OCI-LY3 (cell line): ENCODE data around the gene LIFR.

Experiments used
- EZH2phosphoT487 ChIP-seq: fragments of 200-600 bp; shearing (Covaris generic); IDR thresholded peaks from 2 replicates; pipeline ENCODE4 v1.6.1; 2018; ENCODE audit warnings: antibody characterized with exemption, mixed run types, low read depth
- TF ChIP-seq, protein P1 (sequence below): fragments of 200-600, 300-600 bp; sonication (generic); IDR thresholded peaks from 2 replicates; pipeline ENCODE4 v1.5.1; 2014; ENCODE audit warnings: antibody characterized with exemption, low read length, low read depth

DNA sequence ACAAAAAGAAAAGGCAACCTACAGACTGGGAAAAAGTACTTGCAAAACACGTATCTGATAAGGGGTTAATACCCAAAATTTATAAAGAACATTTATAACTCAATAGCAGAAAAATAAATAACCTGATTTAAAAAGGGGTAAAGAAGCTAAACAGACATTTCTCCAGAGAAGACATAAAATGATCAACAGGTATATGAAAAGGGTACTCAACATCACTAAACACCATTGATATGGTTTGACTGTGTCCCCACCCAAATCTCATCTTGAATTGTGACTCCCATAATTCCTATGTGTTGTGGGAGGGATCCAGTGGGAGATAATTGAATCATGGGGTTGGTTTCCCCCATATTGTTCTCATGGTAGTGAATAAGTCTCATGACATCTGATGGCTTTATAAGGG, 27.1 kb upstream of the LIFR start:
- TF ChIP-seq, protein P1, sequence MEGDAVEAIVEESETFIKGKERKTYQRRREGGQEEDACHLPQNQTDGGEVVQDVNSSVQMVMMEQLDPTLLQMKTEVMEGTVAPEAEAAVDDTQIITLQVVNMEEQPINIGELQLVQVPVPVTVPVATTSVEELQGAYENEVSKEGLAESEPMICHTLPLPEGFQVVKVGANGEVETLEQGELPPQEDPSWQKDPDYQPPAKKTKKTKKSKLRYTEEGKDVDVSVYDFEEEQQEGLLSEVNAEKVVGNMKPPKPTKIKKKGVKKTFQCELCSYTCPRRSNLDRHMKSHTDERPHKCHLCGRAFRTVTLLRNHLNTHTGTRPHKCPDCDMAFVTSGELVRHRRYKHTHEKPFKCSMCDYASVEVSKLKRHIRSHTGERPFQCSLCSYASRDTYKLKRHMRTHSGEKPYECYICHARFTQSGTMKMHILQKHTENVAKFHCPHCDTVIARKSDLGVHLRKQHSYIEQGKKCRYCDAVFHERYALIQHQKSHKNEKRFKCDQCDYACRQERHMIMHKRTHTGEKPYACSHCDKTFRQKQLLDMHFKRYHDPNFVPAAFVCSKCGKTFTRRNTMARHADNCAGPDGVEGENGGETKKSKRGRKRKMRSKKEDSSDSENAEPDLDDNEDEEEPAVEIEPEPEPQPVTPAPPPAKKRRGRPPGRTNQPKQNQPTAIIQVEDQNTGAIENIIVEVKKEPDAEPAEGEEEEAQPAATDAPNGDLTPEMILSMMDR = no peak
- TF ChIP-seq EZH2phosphoT487 = no peak
